Aorta (tissue), 5 donors: ENCODE measurements around the gene PAX8. TPM values are rescaled to one million over a fixed set of nuclear protein-coding genes. Genes with fewer than 3 reads are reported as not detected.

Experiments used
- ATAC-seq: fragments of 200-7000 bp; cut with Tn5 transposase; one replicate; pipeline ENCODE4 v1.9.1; 2022; ENCODE audit warnings: moderate library complexity; ENCODE audit not compliant: low FRiP score
- DNase-seq, 2 donors: peaks; one replicate each; pipeline ENCODE4 v3.0.0-alpha.2; 2020
- H3K27ac ChIP-seq, 2 donors: one replicate each; pipeline ENCODE4 v1.5.1; 2013; ENCODE audit warnings: low read length in 2 of 2, mild to moderate bottlenecking in 2 of 2, moderate library complexity in 2 of 2, control low read depth in 1 of 2, inconsistent platforms in 1 of 2, low read depth in 1 of 2
- H3K27me3 ChIP-seq, 2 donors: one replicate each; pipeline ENCODE4 v1.6.1; 2013; ENCODE audit warnings: control low read depth in 1 of 2, low read length in 1 of 2, mild to moderate bottlenecking in 1 of 2, moderate library complexity in 1 of 2; ENCODE audit not compliant: insufficient read depth in 2 of 2, control insufficient read depth in 1 of 2
- H3K36me3 ChIP-seq, 2 donors: one replicate each; pipeline ENCODE4 v1.6.1; 2013; ENCODE audit warnings: control low read depth in 1 of 2, low read length in 1 of 2, mild to moderate bottlenecking in 1 of 2; ENCODE audit not compliant: insufficient read depth in 2 of 2, control insufficient read depth in 1 of 2
- H3K4me1 ChIP-seq, 2 donors: one replicate each; pipeline ENCODE4 v1.6.1; 2013; ENCODE audit warnings: low read length in 2 of 2, control low read depth in 1 of 2, mild to moderate bottlenecking in 1 of 2, moderate library complexity in 1 of 2; ENCODE audit not compliant: insufficient read depth in 2 of 2, control insufficient read depth in 1 of 2
- H3K4me3 ChIP-seq, 2 donors: one replicate each; pipeline ENCODE4 v1.5.1; 2013; ENCODE audit warnings: low read length in 2 of 2, control low read depth in 1 of 2, mild to moderate bottlenecking in 1 of 2
- H3K9me3 ChIP-seq: one replicate; pipeline ENCODE4 v1.6.1; 2013; ENCODE audit warnings: mild to moderate bottlenecking, low read length; ENCODE audit not compliant: control insufficient read depth
- WGBS, 2 donors: extraction: QIAGEN DNeasy Blood & Tissue Kit; methylation state at CpG; one replicate each; pipeline ENCODE4 v1.1.7; 2013; 5-methylcytosine and 5-hydroxymethylcytosine counted together
- intact Hi-C, 2 donors: fragments of 100-400 bp; cut with DNase I; formaldehyde crosslinking; loops; one replicate each; pipeline versions ENCODE4 v1.14.2 to v1.15.0; 2022
- polyA plus RNA-seq, 2 donors: library from polyadenylated mRNA; stranded (reverse); fragments of 200-250 nt; gene quantifications; one replicate each; pipeline ENCODE4 v1.2.3, GENCODE V29; 2013
- total RNA-seq, 2 donors: library from RNA; stranded (reverse); fragmentation: NEBNext Ultra II Directional; extraction: Animal tissue kit (Norgen Biotek cat#: 25700); gene quantifications; one replicate each; pipeline ENCODE4 v1.2.1, GENCODE V29; 2021
- donor health status: healthy with polysubstance abuse.
- donor health status: Bipolar disorder and iron deficiency.
- donor health status: DM: no; HTN: no; CAD: no.
- donor health status: DM: no; HTN: no; CAD: no.
- donor health status: DM: yes; HTN: yes; CAD: no.

The PAX8 gene
- total and polyA plus RNA-seq, 4 donors: 0.45 to 1.00 (median 0.87) TPM; not detected in 1

DNA sequence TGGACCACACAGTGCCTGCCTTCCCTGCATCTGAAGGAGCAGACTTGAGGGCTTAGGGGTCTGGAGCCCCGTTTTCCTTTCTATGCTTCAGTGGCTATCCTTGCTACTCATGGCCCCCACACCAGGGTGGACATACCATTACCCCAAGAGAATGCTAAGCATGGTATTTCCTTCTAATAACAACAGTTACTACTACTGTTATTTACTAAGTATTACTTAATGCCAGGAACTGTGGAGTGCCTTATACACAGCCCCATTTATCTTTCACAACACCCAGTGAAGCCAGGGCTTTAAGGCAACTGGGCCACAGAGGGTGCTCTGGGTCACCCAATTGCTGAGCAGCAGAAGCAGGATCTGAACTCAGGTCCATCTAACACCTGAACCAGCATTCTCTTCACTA, 5.8 kb upstream of the PAX8 start:
- intact Hi-C loops: loop anchor here in 1 of 2 donors (5.0 kb wide), 1 partner anchor 37 kb away; no protein-coding TSS in a partner anchor

DNA sequence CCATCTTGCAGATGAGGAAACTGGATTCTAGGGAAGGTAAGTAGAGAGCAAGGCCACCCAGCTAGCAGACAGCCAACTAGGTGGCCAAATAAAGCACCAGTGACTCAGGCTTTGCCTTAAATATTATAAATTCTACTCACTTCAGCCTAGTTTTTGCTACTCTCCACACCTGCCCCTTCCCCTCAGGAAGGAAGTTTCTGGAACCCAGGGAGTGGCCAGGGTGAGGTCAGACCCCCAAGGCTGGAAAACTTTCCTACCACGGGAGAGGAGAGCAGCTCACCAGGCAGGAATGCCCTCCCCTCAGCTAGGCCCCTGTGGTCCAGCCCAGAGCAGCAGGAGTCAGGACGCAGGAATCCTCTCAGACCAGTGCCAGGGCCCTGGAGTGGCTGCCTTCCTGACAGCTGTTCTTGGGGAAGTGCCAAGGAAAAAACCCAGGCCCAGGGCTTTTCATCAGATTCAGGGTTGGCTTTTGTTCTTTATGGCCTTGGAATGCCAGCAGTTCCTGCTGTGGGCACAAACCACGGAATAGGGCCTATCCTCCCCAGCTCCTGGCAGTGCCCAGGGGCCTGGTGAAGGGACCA, 5.1 kb upstream of the PAX8 start:
- Histone ChIP-seq H3K4me1 (peaks cover 0 to 8% of the 10 kb centered on the region in 2 donors), H3K4me3 (no peak overlapping the region), H3K27me3 (no peaks in the 10 kb centered on the region), H3K36me3 (no peaks in the 10 kb centered on the region), H3K9me3 (no peaks in the 10 kb centered on the region), H3K27ac (peak overlapping the region; percentile 87 to 90)
- ATAC-seq: peak; percentile 91
- intact Hi-C loops: loop anchor here in 1 of 2 donors (5.0 kb wide), 1 partner anchor 36 kb away; no protein-coding TSS in a partner anchor
- peak; percentile 89 to 91 for DNase-seq
- WGBS, 2 donors: 2% methylated on average over 3 of the region's 3 CpGs

More for the DNA sequence above, 5.8 kb upstream of the PAX8 start:
- H3K36me3 ChIP-seq: no peaks in the 10 kb centered on the region
- H3K27me3 ChIP-seq: no peaks in the 10 kb centered on the region
- H3K4me3 ChIP-seq: no peak overlapping the region
- H3K27ac ChIP-seq: peak overlapping the region; percentile 87 to 90
- DNase-seq: no peak
- H3K4me1 ChIP-seq: peaks cover 0 to 8% of the 10 kb centered on the region in 2 donors
- 91 to 94% methylated on average over 1 of the region's 1 CpG for WGBS, 2 donors
- H3K9me3 ChIP-seq: no peaks in the 10 kb centered on the region
- peak; percentile 11 for ATAC-seq

DNA sequence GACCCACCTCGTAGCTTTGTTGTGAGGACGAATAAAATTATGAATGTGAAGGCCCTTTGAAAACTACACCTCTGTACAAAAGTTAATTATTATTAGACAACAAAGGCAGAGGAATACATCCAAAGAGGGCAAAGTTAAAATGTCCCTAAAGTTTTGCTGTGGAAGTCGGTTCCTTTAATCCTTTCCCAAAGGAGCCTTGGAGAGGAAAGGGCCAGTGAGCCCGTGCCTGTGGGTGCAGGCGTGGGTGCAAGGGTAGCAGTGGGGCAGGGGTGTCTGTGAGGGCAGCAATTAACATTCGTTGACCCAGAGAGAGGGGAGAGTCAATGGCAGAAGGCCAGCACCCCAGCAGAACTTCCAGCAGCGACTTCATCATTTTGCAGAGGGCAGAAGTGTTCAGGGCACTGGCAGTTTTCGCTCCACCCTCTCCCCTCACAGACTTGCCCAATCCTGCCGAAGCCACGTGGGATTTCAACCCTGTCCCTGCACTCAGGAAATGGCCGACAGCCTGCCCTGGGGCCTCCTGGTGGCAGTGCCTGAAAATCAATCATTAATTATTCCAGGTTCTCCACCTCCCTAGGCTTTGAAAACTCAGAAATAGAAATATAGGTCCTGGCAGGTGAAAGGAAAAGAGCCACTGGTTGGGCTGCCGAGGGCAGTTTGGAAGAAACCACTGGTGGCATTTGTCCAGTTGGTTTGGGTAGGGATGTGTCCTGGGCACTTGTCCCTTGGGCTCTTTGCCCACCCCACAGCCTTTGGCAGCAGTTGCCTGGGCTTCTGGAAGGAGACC, 4.2 kb upstream of the PAX8 start:
- H3K4me1 ChIP-seq: peaks cover 0 to 8% of the 10 kb centered on the region in 2 donors
- H3K27me3 ChIP-seq: no peaks in the 10 kb centered on the region
- no peaks in the 10 kb centered on the region for H3K36me3 ChIP-seq
- peak overlapping the region; percentile 70 to 91 for H3K27ac ChIP-seq
- WGBS, 2 donors: 32 to 54% methylated on average over 12 of the region's 12 CpGs
- peak; percentile 4 for ATAC-seq
- no peaks in the 10 kb centered on the region for H3K9me3 ChIP-seq
- DNase-seq: peak; percentile 75 to 80
- no peak overlapping the region for H3K4me3 ChIP-seq
- intact Hi-C loops: loop anchor here in 1 of 2 donors (5.0 kb wide), 1 partner anchor 36 kb away; no protein-coding TSS in a partner anchor

DNA sequence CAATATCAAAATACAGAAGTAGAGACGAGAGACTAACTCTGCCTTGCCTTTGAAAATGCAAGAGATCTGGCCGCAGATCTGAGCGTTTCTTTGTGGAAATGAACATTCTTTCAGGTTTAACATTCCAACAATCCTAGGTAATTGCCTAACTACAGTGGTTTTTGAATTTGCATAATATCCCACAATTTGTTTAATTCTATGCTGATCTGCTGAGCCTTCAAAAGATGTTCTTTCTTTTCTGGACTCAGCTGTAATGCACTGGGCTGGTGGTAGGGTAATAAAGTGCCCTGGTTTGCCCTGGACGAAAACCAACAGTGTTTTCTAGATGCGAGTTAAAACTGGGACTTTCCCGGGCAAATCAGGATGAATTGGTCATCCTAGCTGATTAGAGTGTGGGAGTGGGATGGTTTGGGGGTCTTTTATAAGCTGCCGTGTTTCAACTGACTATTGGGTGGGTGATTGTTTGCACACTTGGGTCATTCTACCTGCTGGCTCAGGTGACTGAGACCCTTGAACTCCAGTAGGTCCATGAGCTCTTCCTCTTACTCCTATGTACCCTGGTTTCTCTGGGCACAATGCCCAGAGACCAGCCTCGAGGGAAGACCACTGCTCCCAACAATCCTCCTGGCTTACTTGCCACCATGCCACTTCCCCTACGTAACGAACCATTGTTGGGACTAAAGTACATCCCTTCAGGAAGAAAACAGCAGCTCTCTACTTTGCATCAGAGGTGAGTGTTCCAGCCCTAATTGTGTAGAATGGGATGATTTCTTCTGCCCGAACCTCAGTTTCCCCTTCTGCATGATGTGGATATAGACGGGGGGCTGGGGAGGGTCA, 3.4 kb upstream of the PAX8 start:
- H3K36me3 ChIP-seq: no peaks in the 10 kb centered on the region
- H3K27ac ChIP-seq: no peak overlapping the region
- H3K4me3 ChIP-seq: no peak overlapping the region
- 64 to 68% methylated on average over 12 of the region's 12 CpGs for WGBS, 2 donors
- no peaks in the 10 kb centered on the region for H3K27me3 ChIP-seq
- H3K4me1 ChIP-seq: peaks cover 0 to 8% of the 10 kb centered on the region in 2 donors
- ATAC-seq (no peak), DNase-seq (no peak)
- intact Hi-C loops: loop anchor here in 1 of 2 donors (5.0 kb wide), 1 partner anchor 35 kb away; no protein-coding TSS in a partner anchor
- H3K9me3 ChIP-seq: no peaks in the 10 kb centered on the region

DNA sequence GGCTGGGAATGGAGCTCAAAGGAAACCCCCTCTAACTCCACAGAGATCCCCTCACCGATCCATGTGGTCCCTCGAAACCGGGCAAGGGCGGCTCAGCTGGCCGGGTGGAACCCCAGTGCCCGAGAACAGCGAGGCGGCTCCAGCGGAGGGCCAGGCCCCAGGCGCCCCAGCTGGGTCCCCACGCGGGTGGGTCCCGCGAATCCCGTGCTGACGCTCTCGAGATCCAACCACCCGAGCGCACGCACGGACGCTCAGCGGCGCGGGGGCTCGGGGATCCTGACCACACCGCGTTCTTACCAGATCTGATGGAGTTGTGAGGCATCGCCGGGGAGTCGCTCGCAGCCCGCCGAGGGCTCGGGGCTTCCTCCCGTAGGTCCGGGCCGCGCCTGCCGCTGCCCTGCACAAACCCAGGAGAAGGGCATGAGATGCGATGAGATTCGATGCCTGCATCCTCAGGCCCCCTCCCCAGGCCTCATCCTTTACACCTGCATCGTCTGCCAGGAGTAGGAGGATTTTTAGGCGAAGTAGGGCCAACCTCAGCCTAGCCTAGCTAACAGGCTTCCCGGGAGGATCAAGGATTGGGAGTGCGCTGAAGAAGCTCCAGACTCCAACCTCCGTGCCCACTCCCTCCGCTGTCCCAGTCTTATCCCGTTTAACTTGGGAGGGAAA, 514 bp downstream of the PAX8 start:
- intact Hi-C loops: no loop called here
- Histone ChIP-seq H3K4me1 (no peaks in the 10 kb centered on the region), H3K9me3 (no peaks in the 10 kb centered on the region), H3K36me3 (no peaks in the 10 kb centered on the region), H3K4me3 (no peak overlapping the region), H3K27ac (no peak overlapping the region), H3K27me3 (no peaks in the 10 kb centered on the region)
- ATAC-seq (no peak), DNase-seq (no peak)
- whole genome bisulfite sequencing, 2 donors: 22 to 35% methylated on average over 42 to 49 of the region's 49 CpGs

DNA sequence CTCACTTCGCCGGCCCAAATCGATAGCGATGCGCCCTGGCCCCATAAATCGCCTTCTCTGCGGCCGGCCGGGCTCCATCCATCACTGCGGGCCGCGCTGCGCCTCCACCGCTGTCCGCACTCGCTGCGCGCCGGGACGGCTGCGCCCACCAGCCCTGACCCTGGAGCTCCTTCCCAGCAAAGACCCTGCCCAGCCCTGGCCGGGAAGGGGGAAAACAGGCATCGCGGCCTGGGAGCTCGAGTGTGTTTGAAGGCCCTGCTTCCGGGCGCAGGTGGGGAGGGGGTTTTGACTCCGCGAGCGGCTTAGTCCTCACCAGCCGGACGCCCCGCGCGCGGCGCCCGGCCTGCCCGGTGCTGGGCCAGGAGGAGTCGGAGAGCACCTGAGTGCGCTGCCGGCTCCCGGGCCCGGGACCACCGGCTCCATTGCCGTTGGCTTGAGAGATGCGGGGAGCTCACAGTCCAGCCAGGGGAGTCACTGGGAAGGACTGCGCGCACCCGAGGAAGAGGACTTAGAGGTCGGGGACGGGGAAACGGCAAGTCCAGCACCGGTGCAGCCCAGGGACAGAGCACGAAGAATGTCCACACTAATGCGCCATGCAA, 1.1 kb downstream of the PAX8 start:
- ATAC-seq: no peak
- intact Hi-C loops: no loop called here
- no peak overlapping the region for H3K4me3 ChIP-seq

DNA sequence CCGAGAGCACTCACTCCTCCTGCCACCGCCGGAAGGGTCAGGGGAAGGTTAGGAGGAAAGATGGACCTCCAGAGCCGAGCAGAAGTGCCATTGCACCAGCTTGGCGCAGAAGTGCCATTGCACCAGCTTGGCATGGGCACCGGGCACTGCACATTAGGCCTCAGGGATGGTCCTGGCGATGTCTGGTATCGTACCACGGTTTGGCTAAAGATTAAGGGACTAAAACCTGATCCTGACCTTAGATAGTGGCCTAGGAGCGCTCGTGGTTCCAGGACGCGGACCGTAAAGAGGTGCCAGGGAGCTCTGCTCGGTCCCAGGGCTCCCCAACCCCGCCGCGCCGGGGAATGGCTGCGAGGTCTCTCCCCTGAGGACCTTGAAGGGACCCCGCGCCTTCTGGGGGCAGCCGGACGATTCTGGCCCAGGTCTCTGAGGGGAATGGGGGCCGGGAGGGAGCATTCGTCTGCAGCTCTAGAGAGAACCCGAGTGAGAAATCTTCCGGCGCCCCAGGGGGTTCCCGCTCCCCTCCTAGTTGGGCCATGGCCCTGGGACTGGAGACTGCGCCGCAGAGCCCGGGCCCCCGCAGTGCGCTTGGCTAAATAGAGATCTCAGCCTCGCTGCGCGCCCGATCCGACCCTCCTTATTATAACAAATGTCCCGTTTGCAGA, 1.8 kb downstream of the PAX8 start:
- Histone ChIP-seq H3K27ac (no peak overlapping the region), H3K27me3 (peaks cover 0 to under 1% of the 10 kb centered on the region in 2 donors), H3K9me3 (no peaks in the 10 kb centered on the region), H3K4me1 (no peaks in the 10 kb centered on the region), H3K4me3 (no peak overlapping the region), H3K36me3 (no peaks in the 10 kb centered on the region)
- no peak for ATAC-seq
- no peak for DNase-seq
- WGBS, 2 donors: 8 to 9% methylated on average over 41 of the region's 41 CpGs
- intact Hi-C loops: no loop called here

More for the DNA sequence above, 1.1 kb downstream of the PAX8 start:
- Histone ChIP-seq H3K36me3 (no peaks in the 10 kb centered on the region), H3K4me1 (no peaks in the 10 kb centered on the region), H3K27me3 (no peaks in the 10 kb centered on the region), H3K27ac (no peak overlapping the region), H3K9me3 (no peaks in the 10 kb centered on the region)
- WGBS, 2 donors: 1 to 6% methylated on average over 54 to 56 of the region's 56 CpGs
- no peak for DNase-seq
